Neural cell (in vitro differentiated cells): ENCODE results near the gene C4BPB. TPM values are rescaled to one million over a fixed set of nuclear protein-coding genes. Genes with fewer than 3 reads are reported as not detected.

ENCODE experiments used
- H2AFZ ChIP-seq: fragments of 200-600, 300-800 bp; sonication (generic), shearing (Covaris generic); 2 replicates; pipeline ENCODE4 v1.6.0; 2014; ENCODE audit warnings: low read depth, mild to moderate bottlenecking, antibody characterized with exemption, low read length, moderate library complexity
- H3F3A ChIP-seq: fragments of 200-600 bp; shearing (Covaris generic); 2 replicates; pipeline ENCODE4 v1.6.1; 2016; ENCODE audit warnings: mild to moderate bottlenecking, moderate library complexity, mixed read lengths, antibody characterized with exemption, low read length; ENCODE audit not compliant: insufficient read depth, poor library complexity, severe bottlenecking
- H3K27ac ChIP-seq: fragments of 200-600, 300-800 bp; sonication (generic), shearing (Covaris generic); 2 replicates; pipeline ENCODE4 v1.5.1; 2014; ENCODE audit warnings: mild to moderate bottlenecking, low read length, moderate library complexity
- H3K27me3 ChIP-seq: fragments of 300-800, 200-600 bp; sonication (generic), shearing (Covaris generic); 2 replicates; pipeline ENCODE4 v1.6.0; 2014; ENCODE audit warnings: mild to moderate bottlenecking, low read depth, low read length, moderate library complexity; ENCODE audit not compliant: insufficient read depth
- H3K36me3 ChIP-seq: fragments of 300-800, 200-600 bp; sonication (generic), shearing (Covaris generic); 2 replicates; pipeline ENCODE4 v1.5.1; 2014; ENCODE audit warnings: mild to moderate bottlenecking, antibody characterized with exemption, low read length, moderate library complexity; ENCODE audit not compliant: insufficient read depth
- H3K4me2 ChIP-seq: fragments of 300-800, 200-600 bp; sonication (generic), shearing (Covaris generic); 2 replicates; pipeline ENCODE4 v1.6.0; 2014; ENCODE audit warnings: mild to moderate bottlenecking, low read length
- H3K4me3 ChIP-seq: fragments of 300-800, 200-600 bp; sonication (generic), shearing (Covaris generic); 2 replicates; pipeline ENCODE4 v1.5.1; 2014; ENCODE audit warnings: mild to moderate bottlenecking, low read length, moderate library complexity
- H3K79me2 ChIP-seq: fragments of 200-600 bp; shearing (Covaris generic); replicated peaks from 2 replicates; pipeline ENCODE4 v1.6.0; 2014; ENCODE audit warnings: mild to moderate bottlenecking, low read length, moderate library complexity; ENCODE audit not compliant: insufficient read depth
- H3K9ac ChIP-seq: fragments of 300-800, 200-600 bp; sonication (generic), shearing (Covaris generic); 2 replicates; pipeline ENCODE4 v1.6.1; 2016; ENCODE audit warnings: mild to moderate bottlenecking, low read length, mixed read lengths
- H3K9me2 ChIP-seq: fragments of 200-600 bp; shearing (Covaris generic); 2 replicates; pipeline ENCODE4 v1.6.1; 2016; ENCODE audit warnings: mild to moderate bottlenecking, low read length, mixed read lengths; ENCODE audit not compliant: insufficient read depth
- H3K9me3 ChIP-seq: fragments of 200-600, 300-800 bp; sonication (generic), shearing (Covaris generic); 2 replicates; pipeline ENCODE4 v1.6.1; 2016; ENCODE audit warnings: mild to moderate bottlenecking, mixed run types, low read length, moderate library complexity, mixed read lengths
- H4K20me1 ChIP-seq: fragments of 200-600 bp; shearing (Covaris generic); 2 replicates; pipeline ENCODE4 v1.6.1; 2016; ENCODE audit warnings: mild to moderate bottlenecking, mixed run types; ENCODE audit not compliant: insufficient read depth
- EP300 ChIP-seq: fragments of 450-650 bp; conservative IDR thresholded peaks from 2 replicates; pipeline ENCODE4 v1.6.1; 2014; ENCODE audit warnings: antibody characterized with exemption, mild to moderate bottlenecking, moderate library complexity; ENCODE audit not compliant: poor library complexity, severe bottlenecking
- EZH2 ChIP-seq: fragments of 200-600, 300-800 bp; shearing (Covaris generic), sonication (generic); IDR thresholded peaks from 2 replicates; pipeline ENCODE4 v1.6.1; 2014; ENCODE audit warnings: antibody characterized with exemption, low read length, borderline replicate concordance, mild to moderate bottlenecking; ENCODE audit not compliant: insufficient read depth, poor library complexity, severe bottlenecking
- MXI1 ChIP-seq: fragments of 450-650 bp; conservative IDR thresholded peaks from 2 replicates; pipeline ENCODE4 v1.6.1; 2014; ENCODE audit warnings: antibody characterized with exemption, mild to moderate bottlenecking; ENCODE audit not compliant: poor library complexity, severe bottlenecking
- POLR2AphosphoS5 ChIP-seq: IDR thresholded peaks from 2 replicates; pipeline ENCODE4 v1.6.1; 2012
- RAD21 ChIP-seq: fragments of 450-650 bp; conservative IDR thresholded peaks from 2 replicates; pipeline ENCODE4 v1.6.1; 2014; ENCODE audit warnings: antibody characterized with exemption, mild to moderate bottlenecking, moderate library complexity
- SMC3 ChIP-seq: fragments of 450-650 bp; conservative IDR thresholded peaks from 2 replicates; pipeline ENCODE4 v1.6.1; 2014; ENCODE audit warnings: antibody characterized with exemption, mild to moderate bottlenecking, moderate library complexity; ENCODE audit not compliant: poor library complexity
- TAF1 ChIP-seq: IDR thresholded peaks from 2 replicates; pipeline ENCODE4 v1.6.1; 2012; ENCODE audit warnings: low read depth
- polyA plus RNA-seq: library from polyadenylated mRNA; depleted of rRNA; stranded (reverse); fragments of >200 nt; gene quantifications from 2 replicates; pipeline ENCODE4 v1.2.3, GENCODE V29; 2014
- TF ChIP-seq, protein P1 (sequence below): fragments of 450-650 bp; IDR thresholded peaks from 2 replicates; pipeline ENCODE4 v1.5.1; 2014; ENCODE audit warnings: antibody characterized with exemption, mild to moderate bottlenecking, moderate library complexity; ENCODE audit not compliant: poor library complexity, severe bottlenecking
- TF ChIP-seq, protein P2 (sequence below): IDR thresholded peaks from 2 replicates; pipeline ENCODE4 v1.6.1; 2012; ENCODE audit warnings: borderline replicate concordance

The C4BPB gene
- polyA plus RNA-seq, 1 donor from 2014 or later: not detected

DNA sequence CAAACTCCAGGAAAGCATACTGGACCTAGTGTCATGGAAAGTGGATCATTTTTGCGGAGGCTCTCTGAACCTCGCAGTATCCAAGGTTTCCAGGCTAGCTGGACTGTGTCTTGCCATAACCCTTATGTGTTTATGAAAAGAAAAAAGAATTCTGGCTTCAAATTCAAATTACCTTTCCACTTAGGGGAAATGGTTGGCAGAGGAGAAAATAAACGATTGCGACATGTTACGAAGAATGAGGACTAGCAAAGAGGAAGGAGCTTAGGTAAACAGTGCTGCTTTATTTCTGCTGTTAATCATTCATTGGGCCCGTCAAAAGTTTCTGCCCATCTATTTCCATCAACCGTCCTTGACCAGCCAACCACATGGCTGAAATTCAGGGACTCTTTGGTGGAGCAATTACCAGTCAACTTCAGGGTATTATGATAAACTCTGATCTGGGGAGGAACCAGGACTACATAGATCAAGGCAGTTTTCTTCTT is 15.3 kb downstream of the C4BPB start, which contains the start of gene C4BPA:
Gene C4BPA (plus strand): TSS at position 342 of the 482 bp plus-strand sequence. CDS start 8,793 bp downstream, outside the sequence.
- H3K9me3 ChIP-seq: no peaks in the 10 kb centered on the region
- H3K36me3 ChIP-seq: no peaks in the 10 kb centered on the region
- H3K4me2 ChIP-seq: no peak within 1 kb of the TSS
- H3K27me3 ChIP-seq: no peaks in the 10 kb centered on the region
- H4K20me1 ChIP-seq: no peaks in the 10 kb centered on the region
- no peak within 1 kb of the TSS for H3K9ac ChIP-seq
- TF ChIP-seq MXI1: no peak
- TF ChIP-seq EZH2: no peak
- no peak for TF ChIP-seq TAF1
- TF ChIP-seq, protein P1, sequence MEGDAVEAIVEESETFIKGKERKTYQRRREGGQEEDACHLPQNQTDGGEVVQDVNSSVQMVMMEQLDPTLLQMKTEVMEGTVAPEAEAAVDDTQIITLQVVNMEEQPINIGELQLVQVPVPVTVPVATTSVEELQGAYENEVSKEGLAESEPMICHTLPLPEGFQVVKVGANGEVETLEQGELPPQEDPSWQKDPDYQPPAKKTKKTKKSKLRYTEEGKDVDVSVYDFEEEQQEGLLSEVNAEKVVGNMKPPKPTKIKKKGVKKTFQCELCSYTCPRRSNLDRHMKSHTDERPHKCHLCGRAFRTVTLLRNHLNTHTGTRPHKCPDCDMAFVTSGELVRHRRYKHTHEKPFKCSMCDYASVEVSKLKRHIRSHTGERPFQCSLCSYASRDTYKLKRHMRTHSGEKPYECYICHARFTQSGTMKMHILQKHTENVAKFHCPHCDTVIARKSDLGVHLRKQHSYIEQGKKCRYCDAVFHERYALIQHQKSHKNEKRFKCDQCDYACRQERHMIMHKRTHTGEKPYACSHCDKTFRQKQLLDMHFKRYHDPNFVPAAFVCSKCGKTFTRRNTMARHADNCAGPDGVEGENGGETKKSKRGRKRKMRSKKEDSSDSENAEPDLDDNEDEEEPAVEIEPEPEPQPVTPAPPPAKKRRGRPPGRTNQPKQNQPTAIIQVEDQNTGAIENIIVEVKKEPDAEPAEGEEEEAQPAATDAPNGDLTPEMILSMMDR: no peak
- TF ChIP-seq, protein P2, sequence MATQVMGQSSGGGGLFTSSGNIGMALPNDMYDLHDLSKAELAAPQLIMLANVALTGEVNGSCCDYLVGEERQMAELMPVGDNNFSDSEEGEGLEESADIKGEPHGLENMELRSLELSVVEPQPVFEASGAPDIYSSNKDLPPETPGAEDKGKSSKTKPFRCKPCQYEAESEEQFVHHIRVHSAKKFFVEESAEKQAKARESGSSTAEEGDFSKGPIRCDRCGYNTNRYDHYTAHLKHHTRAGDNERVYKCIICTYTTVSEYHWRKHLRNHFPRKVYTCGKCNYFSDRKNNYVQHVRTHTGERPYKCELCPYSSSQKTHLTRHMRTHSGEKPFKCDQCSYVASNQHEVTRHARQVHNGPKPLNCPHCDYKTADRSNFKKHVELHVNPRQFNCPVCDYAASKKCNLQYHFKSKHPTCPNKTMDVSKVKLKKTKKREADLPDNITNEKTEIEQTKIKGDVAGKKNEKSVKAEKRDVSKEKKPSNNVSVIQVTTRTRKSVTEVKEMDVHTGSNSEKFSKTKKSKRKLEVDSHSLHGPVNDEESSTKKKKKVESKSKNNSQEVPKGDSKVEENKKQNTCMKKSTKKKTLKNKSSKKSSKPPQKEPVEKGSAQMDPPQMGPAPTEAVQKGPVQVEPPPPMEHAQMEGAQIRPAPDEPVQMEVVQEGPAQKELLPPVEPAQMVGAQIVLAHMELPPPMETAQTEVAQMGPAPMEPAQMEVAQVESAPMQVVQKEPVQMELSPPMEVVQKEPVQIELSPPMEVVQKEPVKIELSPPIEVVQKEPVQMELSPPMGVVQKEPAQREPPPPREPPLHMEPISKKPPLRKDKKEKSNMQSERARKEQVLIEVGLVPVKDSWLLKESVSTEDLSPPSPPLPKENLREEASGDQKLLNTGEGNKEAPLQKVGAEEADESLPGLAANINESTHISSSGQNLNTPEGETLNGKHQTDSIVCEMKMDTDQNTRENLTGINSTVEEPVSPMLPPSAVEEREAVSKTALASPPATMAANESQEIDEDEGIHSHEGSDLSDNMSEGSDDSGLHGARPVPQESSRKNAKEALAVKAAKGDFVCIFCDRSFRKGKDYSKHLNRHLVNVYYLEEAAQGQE: no peak
- no peak for TF ChIP-seq SMC3
- TF ChIP-seq POLR2AphosphoS5: no peak
- TF ChIP-seq EP300: no peak
- no peak for TF ChIP-seq RAD21
- no peak within 1 kb of the TSS for H2AFZ ChIP-seq
- H3K9me2 ChIP-seq: no peaks in the 10 kb centered on the region
- H3K4me3 ChIP-seq: no peak within 1 kb of the TSS
- H3K79me2 ChIP-seq: no peaks in the 10 kb centered on the region
- no peaks in the 10 kb centered on the region for H3F3A ChIP-seq
- no peak within 1 kb of the TSS for H3K27ac ChIP-seq

DNA sequence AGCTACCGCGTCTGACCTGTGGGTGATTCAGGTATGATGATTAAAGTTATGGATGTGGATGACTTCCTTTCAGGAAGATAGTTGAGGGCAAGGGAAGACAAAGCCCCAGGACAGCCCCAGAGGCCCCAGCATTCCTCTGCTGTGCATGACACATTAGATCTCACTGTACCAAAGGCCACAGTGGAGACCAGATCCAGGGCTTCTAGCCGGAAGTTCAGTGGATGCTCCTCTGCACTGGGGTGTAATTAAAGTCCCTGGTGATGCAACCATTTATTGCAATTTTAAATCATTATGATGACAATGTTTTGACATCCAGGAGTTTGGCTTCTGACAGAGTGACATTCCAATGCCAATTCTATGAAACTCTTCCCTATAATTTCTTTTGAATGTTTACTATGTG is 20.3 kb downstream of the C4BPB start:
- Histone ChIP-seq H3K79me2 (no peaks in the 10 kb centered on the region), H3K4me2 (no peak overlapping the region), H4K20me1 (no peaks in the 10 kb centered on the region), H3K9ac (no peak overlapping the region), H3K27ac (no peak overlapping the region), H3K27me3 (no peaks in the 10 kb centered on the region), H2AFZ (no peak overlapping the region), H3K4me3 (no peak overlapping the region), H3K9me2 (no peaks in the 10 kb centered on the region), H3K9me3 (no peaks in the 10 kb centered on the region), H3F3A (no peaks in the 10 kb centered on the region), H3K36me3 (no peaks in the 10 kb centered on the region)
- TF ChIP-seq RAD21 (no peak), EP300 (no peak), TAF1 (no peak), MXI1 (no peak), EZH2 (no peak), SMC3 (no peak), POLR2AphosphoS5 (no peak)
- TF ChIP-seq, protein P2: no peak
- TF ChIP-seq, protein P1: no peak
